ENCODE data around the gene GRIK1.

- TF ChIP-seq FEZF1 (tag by site-specific recombination; IDR thresholded peaks at IDR 0.05): no peak
- TF ChIP-seq REST (tag by site-specific recombination; IDR thresholded peaks at IDR 0.05): no peak
These were observed 209.5 kb downstream of the GRIK1 start for GRCh38 chr21:29730281-29730680.
